GM10847 (cell line): ENCODE measurements around the gene CAPN12.

Experiments
- POLR2A ChIP-seq: IDR thresholded peaks from 2 replicates; pipeline ENCODE4 v1.6.1; 2011; ENCODE audit not compliant: insufficient read length; ENCODE audit errors: extremely low read depth

CAPN12 gene

DNA sequence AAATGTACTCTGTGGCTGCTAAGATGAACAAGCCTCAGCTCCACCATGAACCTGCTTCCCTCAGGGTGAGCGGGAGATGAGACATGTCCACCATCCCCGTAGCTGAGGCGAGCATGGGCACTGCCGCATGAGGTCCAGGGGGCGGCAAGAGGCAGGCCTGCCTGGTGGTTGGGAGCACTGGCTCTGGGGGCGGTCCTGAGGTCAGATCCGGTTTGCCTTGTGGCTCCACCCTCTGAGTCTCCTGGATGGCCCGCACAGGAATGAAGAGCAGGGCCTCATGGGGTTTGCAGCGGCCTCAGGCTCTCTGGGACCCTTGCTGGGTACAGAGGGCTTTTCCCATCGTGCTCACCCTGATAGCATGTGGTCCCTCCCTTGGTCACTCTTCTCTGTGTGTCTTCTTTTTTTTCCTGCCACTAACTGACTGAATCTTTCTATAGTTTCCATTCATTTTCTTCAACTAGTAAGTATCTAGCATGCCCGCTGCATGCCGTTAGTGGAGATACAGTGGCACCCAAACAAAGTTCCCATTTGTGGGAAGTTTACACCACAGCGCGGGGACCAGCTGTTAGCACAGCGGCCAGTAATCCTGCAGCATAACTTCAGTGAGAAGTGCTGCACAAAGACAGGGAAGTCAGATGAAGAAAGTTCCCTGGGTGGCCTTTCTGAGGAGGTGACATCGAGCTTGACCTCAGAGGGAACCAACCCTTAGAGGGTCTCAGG lies 37.3 kb downstream of the CAPN12 start:
- no peak for TF ChIP-seq POLR2A

DNA sequence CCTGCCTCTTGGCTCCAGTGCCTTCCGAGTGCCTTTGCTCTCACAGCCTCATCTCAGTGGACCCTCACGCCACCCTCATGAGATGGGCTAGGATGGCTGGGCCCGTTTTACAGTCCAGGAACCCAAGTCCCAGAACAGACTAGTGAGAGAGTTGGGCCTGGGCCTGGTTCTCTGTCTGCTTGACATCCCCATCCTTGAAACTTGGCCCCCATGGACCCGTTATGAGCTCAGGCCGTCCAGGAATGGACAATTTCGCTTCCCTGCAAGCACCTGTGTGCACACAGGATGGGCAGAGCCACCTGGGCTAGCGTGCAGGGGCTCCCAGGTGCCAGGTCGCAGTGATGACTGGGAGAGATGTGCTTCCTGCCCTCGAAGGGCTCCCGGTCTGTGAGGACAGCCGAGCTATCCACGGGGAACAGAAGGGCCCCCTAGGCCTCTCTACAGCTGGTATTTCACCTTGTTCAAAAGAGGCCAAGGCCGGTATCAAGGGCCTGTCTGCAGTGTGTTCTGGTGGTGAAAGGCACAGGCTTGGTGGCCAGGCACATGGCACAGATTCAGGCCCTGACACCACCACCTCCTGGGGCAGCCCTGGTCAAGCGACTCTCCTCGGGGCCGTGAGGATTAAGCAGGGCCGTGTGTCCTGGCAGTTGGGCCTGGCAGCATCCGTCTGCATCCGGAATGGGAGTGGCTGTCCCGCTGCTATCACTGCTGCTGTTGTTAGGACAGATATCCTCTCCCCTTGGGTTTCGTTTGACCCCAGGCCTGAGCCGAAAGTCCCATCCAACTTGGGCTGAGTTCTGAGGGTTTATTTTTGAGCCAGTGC lies 38.9 kb downstream of the CAPN12 start:
- TF ChIP-seq POLR2A = no peak

DNA sequence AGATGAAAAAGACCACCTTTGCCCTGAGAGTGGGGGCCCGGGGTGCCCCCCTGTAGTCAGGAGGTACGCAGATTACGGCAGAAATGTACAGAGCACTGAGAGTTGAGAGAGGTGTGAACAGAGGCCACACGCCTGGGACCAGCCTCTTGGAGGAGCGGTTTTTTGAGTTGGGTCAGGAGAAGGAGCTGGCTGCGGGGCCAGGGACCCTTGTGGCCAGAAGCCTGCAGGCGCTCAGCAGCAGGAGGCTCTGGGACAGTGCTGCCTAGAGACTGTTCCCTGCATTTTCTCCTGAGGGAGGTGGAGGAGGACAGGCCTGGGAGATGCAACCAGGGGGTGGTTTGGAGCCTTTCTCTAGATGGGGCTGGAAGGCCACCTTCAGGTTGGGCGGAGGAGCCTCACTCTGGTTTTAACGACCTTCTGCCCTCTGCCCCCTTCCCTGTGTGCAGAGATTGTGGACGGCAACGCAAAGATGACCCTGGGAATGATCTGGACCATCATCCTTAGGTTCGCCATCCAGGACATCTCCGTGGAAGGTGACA lies 39.7 kb downstream of the CAPN12 start:
- no peak for TF ChIP-seq POLR2A

DNA sequence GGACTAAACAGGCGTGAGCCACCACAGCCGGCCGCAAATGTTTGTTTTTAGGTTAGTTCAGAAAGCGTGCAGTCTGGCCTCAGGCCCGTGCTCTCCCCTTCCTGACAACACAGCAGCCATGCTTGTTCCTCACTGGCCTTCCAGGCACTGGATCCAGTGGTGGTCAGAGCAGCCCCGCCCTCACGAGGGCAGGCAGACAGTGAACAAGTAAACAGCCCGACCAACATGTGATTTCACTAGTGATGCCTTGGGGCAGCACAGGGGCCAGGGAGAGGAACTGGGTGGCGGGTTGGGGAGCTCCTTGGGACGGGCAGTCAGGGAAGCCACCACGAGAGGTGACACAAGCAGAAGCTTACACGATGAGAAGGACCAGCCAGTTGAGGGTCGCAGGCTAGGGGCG lies 40.8 kb downstream of the CAPN12 start:
- TF ChIP-seq POLR2A = no peak

DNA sequence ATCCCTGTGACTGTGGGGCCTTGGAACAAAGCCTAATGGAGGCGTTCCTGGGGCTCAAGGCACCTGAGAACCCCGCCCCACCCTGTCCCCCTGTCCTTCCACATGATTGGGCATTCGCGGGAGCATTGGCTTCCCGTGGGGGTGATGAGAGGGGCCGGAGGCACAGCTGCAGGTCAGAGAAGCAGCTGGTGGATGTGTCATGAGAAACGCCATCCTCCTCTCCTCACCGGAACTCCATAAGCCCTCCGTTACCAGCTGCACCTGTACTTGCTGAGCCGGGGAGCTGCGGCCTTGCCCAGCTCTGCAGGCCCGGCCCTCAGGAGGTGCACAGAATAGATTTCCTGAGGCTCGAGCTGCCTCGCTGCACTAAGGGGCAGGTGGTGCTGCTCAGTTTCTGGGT lies 42.0 kb downstream of the CAPN12 start:
- no peak for TF ChIP-seq POLR2A

DNA sequence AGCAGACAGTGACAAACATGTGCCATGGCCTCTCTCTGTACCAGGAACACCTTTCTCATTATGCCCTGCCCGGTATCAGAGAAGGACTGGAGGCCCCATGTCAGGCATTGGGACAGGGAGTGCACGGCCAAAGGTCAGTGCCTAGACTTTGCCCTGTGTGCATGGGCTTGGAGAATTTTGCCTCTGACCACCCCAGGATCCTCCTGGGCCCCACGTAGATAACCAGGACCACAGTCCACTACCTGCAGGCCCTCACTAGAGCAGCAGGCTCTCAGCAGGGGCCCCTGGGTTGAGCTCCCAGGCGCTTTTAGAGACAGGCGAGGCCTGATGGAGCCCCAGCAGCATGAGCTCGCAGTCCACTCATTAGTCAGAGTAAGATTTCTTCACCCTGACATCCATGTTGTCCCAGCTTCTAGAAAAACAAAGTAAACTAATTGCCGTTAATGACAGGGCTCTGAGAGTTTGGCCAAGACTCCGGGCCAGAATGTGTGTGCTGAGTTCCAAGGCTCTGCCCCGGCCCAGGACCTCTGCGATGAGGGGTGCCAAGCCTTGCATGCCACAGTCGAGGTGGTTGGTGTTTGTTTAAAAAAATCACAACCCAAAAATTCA lies 42.7 kb downstream of the CAPN12 start:
- no peak for TF ChIP-seq POLR2A

DNA sequence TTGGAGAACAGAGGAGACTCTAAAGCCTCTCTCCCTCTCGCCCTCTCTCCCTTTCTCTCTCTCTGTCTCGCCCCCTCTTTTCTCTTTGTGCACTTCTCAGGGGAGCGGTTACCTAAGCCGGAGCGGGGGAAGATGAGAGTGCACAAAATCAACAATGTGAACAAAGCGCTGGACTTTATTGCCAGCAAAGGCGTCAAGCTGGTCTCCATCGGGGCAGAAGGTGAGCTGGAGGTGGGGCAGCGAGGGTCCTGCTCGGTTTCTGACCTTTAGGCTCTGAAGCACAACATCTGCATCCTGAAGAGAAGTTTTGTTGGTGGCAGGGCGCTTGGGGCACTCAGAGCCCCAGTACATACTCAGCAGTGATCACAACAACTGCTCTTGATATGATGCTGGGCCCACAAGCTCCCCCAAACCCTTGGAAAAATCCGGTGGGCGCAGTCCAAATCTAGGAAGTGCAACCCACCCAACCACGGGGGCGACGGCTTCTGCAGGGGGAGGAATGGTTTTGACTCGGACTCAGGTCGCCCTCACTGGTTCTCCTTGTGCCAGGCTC lies 43.3 kb downstream of the CAPN12 start:
- no peak for TF ChIP-seq POLR2A

DNA sequence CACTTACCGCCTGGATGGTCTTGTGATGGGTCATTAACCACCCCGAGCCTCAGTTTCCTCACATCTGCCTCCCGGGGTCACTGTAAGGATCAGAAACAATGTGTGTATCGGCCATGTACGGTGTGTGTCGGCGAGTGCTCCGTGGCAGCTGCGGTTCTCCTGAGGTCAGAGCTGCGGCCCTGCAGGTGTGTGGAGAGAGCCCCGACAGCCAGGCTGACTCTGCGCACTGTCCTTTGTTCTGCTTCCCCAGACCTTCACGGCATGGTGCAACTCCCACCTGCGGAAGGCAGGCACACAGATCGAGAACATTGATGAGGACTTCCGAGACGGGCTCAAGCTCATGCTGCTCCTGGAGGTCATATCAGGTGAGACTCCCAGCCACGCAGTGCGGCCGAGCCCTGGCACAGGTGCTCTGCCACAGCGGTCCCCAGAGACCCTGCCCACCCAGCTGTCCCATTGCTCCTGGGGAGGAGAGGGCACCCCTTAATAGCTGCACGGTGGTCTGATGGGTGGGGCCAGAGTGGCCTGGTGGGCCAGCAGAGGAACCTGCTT lies 43.8 kb downstream of the CAPN12 start:
- no peak for TF ChIP-seq POLR2A

DNA sequence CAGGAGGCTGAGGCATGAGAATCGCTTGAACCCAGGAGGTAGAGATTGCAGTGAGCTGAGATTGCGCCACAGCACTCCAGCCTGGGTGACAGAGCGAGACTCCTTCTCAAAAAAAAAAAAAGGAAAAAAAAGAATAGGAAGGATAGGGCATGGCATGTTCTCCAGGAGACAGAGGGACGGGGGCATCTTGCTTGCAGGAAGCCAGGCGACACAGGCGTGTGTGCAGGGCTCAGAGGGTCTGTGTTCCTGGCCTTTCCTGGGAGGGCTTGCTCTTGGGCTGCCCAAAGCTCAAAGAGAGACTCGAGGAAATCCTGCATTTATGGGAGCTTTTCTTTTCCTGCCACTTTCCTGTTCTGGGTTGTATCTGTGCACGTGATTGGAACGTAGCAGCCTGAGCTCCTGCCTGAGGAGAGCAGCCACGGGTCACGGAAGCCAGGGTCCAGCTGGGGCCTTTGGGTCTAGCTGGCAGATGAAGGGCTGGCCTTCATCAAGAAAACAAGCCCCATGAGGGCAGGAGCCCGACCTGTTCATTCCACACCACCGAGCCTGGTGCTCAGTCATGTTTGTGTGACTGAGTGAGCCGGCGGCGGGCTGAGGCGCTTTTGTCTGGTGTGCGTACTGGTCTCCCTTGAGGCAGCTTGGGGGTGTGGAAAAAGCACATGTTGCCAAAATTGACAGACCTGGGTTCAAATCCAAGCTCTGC lies 44.5 kb downstream of the CAPN12 start:
- no peak for TF ChIP-seq POLR2A

DNA sequence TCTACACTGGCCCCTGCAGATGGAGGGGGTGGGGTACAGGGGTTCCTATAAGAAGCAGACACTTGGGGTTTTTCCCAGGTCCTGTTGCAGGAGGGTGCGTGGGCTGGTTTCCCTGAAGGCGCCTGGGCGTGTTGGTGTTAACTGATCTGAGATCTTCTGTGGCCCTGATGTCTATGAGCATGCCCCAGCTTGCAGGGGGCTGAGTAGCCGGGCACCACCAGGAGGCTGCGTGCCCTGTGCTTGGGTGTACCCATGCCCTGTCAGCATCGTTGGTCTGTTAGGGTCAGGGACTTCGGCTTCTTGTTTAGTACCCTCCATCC lies 45.3 kb downstream of the CAPN12 start:
- TF ChIP-seq POLR2A = no peak

DNA sequence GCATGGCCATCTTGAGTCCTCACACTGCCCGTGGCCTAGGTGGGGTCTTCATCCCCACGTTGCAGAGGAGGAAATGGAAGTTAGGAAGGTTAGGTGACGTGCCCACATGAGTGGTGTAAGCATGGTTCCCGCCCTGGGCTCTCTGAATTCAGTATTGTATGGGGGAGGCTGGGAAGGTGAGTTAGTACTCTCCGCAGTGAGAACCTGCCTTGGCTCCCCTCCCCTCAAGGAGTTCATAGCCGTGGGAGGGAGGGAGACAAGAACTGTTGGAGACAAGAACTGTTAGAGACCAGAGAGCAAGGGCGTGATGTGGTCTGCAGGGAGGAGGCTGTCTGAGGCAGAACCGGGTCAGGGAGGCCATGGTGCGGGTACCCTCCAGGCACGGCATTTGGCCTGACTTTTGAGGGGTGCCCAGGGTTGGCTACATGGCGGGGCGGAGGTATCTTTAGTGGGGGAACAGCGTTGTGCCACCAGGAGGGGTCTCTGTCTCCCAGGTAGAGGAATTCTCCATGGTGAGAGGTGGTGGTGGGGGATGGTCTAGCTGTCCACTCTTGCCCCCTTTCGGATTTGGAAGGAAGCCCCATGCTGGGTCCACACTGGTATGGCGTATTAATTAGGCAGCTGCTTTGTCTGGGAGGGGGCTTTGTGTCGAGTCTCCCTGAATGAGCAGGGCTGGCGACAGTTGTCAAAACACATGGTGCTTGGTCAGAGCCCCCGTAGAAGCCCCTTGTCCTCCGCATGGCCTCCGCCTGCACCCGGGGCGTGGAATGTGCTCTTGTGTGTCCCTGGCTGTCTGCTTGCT lies 45.8 kb downstream of the CAPN12 start:
- TF ChIP-seq POLR2A = no peak

DNA sequence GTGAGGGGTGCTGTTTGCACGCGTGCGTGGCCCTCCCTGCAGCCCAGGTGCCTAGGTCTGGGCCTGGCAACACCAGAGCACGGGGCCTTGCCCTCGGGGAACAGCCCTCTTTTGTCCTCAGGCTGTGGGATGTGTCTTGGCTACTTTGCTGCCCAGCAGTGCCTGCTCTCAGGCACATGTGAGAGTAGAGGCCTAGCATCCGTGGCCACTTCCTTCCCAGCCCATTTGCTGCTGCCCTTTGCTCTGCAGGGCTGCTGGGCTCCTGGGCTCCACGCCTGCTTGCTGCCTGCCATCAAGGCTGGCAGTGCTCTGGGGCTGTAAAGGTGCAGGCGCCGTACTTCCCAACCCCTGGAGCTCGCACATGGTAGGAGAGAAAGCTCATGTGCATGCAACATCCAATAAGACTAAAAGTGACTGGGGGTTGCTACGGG lies 46.6 kb downstream of the CAPN12 start:
- no peak for TF ChIP-seq POLR2A

DNA sequence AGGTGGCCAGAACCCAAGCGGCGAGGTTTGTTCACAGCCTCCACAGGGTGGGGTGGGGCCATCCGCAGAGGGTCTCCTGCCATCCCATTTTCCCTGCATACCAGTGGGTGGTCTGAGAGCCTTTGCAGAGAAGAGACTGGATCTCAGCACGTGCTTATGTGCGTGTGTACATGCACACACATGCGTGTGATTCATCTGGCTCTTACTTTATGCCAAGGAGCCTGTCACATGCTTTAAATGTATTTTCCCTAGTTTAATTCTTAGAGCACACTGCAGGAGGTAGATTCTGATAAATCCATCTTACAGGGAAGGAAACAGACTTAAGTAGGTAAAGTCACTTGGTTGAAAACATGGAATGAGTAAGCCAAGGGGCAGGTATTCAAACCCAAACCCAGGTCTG lies 47.1 kb downstream of the CAPN12 start:
- no peak for TF ChIP-seq POLR2A

DNA sequence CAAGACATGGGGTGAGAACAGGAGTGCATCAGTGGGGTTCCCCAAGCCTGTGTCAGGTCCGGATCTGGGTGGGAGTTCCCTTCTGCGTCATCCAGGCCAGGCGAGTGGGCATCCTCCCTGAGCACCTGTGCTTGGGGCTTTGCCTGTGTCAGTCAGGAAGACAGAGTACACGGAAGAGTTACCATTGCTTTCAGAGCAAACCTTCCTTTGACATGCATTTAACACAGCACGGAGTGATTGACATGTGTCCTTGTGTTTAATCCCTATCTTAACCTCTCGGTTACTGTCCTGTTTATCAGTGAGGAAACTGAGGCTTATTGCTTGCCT lies 47.6 kb downstream of the CAPN12 start:
- TF ChIP-seq POLR2A = no peak
